GM12878 (cell line): ENCODE results near the gene SLCO4C1. TPM values are rescaled to one million over a fixed set of nuclear protein-coding genes. Genes with fewer than 3 reads are reported as not detected.

Experiments used
- ATAC-seq: fragments of 200-7000 bp; cut with Tn5 transposase; 3 replicates; pipeline ENCODE4 v1.9.1; 2020; ENCODE audit warnings: mild to moderate bottlenecking, moderate library complexity
- BruUV-seq: library from RNA; stranded (reverse); fragments of 400-500 nt; replicated peaks from 2 replicates; lab custom pipeline; 2021; lab: Mats Ljungman, UMichigan
- CTCF ChIA-PET: fragments of 300-600 bp; sonication (Branson Sonifier 250); formaldehyde crosslinking; extraction: SDS; loops from one replicate; lab custom pipeline; 2021; ENCODE audit warnings: inconsistent platforms; lab: Yijun Ruan, JAX
- POLR2A ChIA-PET: fragments of 350-600 bp; formaldehyde crosslinking; extraction: SDS; loops from one replicate; lab custom pipeline; 2021; ENCODE audit warnings: inconsistent platforms; lab: Charles Lee
- RAD21 ChIA-PET: fragments of 300-600 bp; sonication (Branson Sonifier 250); formaldehyde crosslinking; loops from one replicate; lab custom pipeline; 2023; ENCODE audit warnings: antibody characterized with exemption; ENCODE audit not compliant: unreplicated experiment; lab: Charles Lee
- SMC1A ChIA-PET: fragments of 300-600 bp; sonication (Branson Sonifier 250); formaldehyde crosslinking; loops from one replicate; lab custom pipeline; 2023; ENCODE audit not compliant: unreplicated experiment, uncharacterized antibody; lab: Charles Lee
- DNase-seq: peaks from one replicate; pipeline ENCODE4 v3.0.0-alpha.2; 2011; ENCODE audit warnings: low read depth, low spot score
- FAIRE-seq: peaks from 3 replicates; lab custom pipeline; 2011; peaks lifted over from hg19 to GRCh38; lab: Jason Lieb, UNC
- H2AFZ ChIP-seq: 2 replicates; pipeline ENCODE4 v1.6.0; 2011; ENCODE audit warnings: low read depth, low read length, control low read depth; ENCODE audit not compliant: control insufficient read depth
- H3K27ac ChIP-seq: 2 replicates; pipeline ENCODE4 v1.5.1; 2011; ENCODE audit warnings: control low read depth; ENCODE audit not compliant: control insufficient read depth, insufficient read depth
- H3K27me3 ChIP-seq, 2 experiments: replicated peaks in 1 of 2; 2 replicates each; pipeline versions ENCODE4 v1.6.0 to v1.6.1; 2011; ENCODE audit warnings: low read length in 1 of 2; ENCODE audit not compliant: control insufficient read depth in 2 of 2, insufficient read depth in 2 of 2
- H3K36me3 ChIP-seq, 2 experiments: 2 replicates each; pipeline ENCODE4 v1.5.1; 2011; ENCODE audit warnings: low read length in 1 of 2; ENCODE audit not compliant: control insufficient read depth in 2 of 2, insufficient read depth in 2 of 2
- H3K4me1 ChIP-seq: 2 replicates; pipeline ENCODE4 v1.6.1; 2011; ENCODE audit warnings: mild to moderate bottlenecking, low read length, moderate library complexity, mixed read lengths; ENCODE audit not compliant: control insufficient read depth, insufficient read depth
- H3K4me2 ChIP-seq: 2 replicates; pipeline ENCODE4 v1.6.0; 2011; ENCODE audit warnings: control low read depth; ENCODE audit not compliant: control insufficient read depth, insufficient read depth
- H3K4me3 ChIP-seq: fragments of 200-600 bp; sonication (generic); 2 replicates; pipeline ENCODE4 v1.5.1; 2016
- H3K79me2 ChIP-seq: 2 replicates; pipeline ENCODE4 v1.6.0; 2011; ENCODE audit warnings: low read length; ENCODE audit not compliant: control insufficient read depth, insufficient read depth
- H3K9ac ChIP-seq: 2 replicates; pipeline ENCODE4 v1.8.0; 2011; ENCODE audit warnings: low read length, control low read depth, mixed read lengths; ENCODE audit not compliant: control insufficient read depth, insufficient read depth
- H3K9me3 ChIP-seq: replicated peaks from 3 replicates; pipeline ENCODE4 v1.5.1; 2011; ENCODE audit warnings: mild to moderate bottlenecking, low read length; ENCODE audit not compliant: control insufficient read depth, insufficient read depth
- H4K20me1 ChIP-seq: 2 replicates; pipeline ENCODE4 v1.6.0; 2011; ENCODE audit not compliant: control insufficient read depth, insufficient read depth
- GABPA ChIP-seq: IDR thresholded peaks from 2 replicates; pipeline ENCODE4 v1.6.1; 2014; ENCODE audit warnings: antibody characterized with exemption, low read depth, mild to moderate bottlenecking, inconsistent platforms
- KAT2A ChIP-seq: conservative IDR thresholded peaks from 2 replicates; pipeline ENCODE4 v1.6.1; 2011; ENCODE audit warnings: low read depth, low read length; ENCODE audit not compliant: control insufficient read depth
- MEF2A ChIP-seq: IDR thresholded peaks from 2 replicates; pipeline ENCODE4 v1.6.1; 2011; ENCODE audit warnings: low read depth, mild to moderate bottlenecking, low read length, moderate library complexity; ENCODE audit not compliant: insufficient read depth
- POLR2AphosphoS2 ChIP-seq: IDR thresholded peaks from 2 replicates; pipeline ENCODE4 v1.6.1; 2011; ENCODE audit warnings: low read depth, mild to moderate bottlenecking, low read length, improper control_type of control experiment, moderate library complexity
- RELA ChIP-seq: fragments of 450-650 bp; IDR thresholded peaks from 2 replicates; pipeline ENCODE4 v1.8.0; 2014; ENCODE audit warnings: borderline replicate concordance; ENCODE audit not compliant: partially characterized antibody
- SMC3 ChIP-seq: IDR thresholded peaks from 2 replicates; pipeline ENCODE4 v1.6.1; 2011; ENCODE audit warnings: low read length, improper control_type of control experiment, borderline replicate concordance
- SP1 ChIP-seq: IDR thresholded peaks from one replicate; pipeline ENCODE4 v1.6.1; 2011; ENCODE audit warnings: low read depth, low read length
- WGBS: methylation state at CpG from one replicate; pipeline ENCODE4 v1.1.6; 2016; ENCODE audit warnings: low lambda C conversion rate; ENCODE audit not compliant: insufficient replicate concordance, insufficient coverage; ENCODE audit errors: missing lambda C conversion rate; 5-methylcytosine and 5-hydroxymethylcytosine counted together
- in situ Hi-C: fragments of 300-500 bp; cut with MboI; formaldehyde crosslinking; loops from 9 replicates; pipeline ENCODE4 v1.14.3; 2018; ENCODE audit warnings: mixed read lengths
- intact Hi-C: fragments of 100-400 bp; cut with micrococcal nuclease; formaldehyde crosslinking; loops from one replicate; pipeline ENCODE4 v1.14.2; 2022; ENCODE audit not compliant: unreplicated experiment
- polyA plus RNA-seq, 11 experiments: library from polyadenylated mRNA; depleted of rRNA in 4 of 11; unstranded in 6 of 11; stranded (reverse) in 5 of 11; fragments of >200 nt; fragmentation: Nextera tagmentation in 4 of 11; fragmentation: Illumina TruSeq in 1 of 11; extraction: Ambion mirVana in 4 of 11; extraction: Trizol in 1 of 11; gene quantifications; 1 replicate in 1 of 11; 2 replicates in 10 of 11; pipeline versions ENCODE4 v1.2.1 to v1.2.3, GENCODE V29; 2011 to 2016; ENCODE audit warnings: inconsistent platforms in 2 of 11, missing spikeins in 2 of 11, low read depth in 1 of 11
- total RNA-seq, 4 experiments: library from RNA; depleted of rRNA in 3 of 4; stranded (reverse); fragments of >200 nt in 3 of 4; fragmentation: Illumina TruSeq in 1 of 4; extraction: Trizol in 1 of 4; gene quantifications; 2 replicates each; pipeline versions ENCODE4 v1.2.1 to v1.2.3, GENCODE V29; 2013 to 2021
- TF ChIP-seq, protein P1 (sequence below): fragments of 450-650 bp; IDR thresholded peaks from 2 replicates; pipeline ENCODE4 v1.6.1; 2017; ENCODE audit warnings: low read depth, mild to moderate bottlenecking, moderate library complexity

SLCO4C1 gene
- total and polyA plus RNA-seq, 10 of the 15 experiments (the other 5 are each of a cell fraction or from before 2014, with no cell fraction given), result 0.12 to 3.9 (median 0.83) TPM

DNA sequence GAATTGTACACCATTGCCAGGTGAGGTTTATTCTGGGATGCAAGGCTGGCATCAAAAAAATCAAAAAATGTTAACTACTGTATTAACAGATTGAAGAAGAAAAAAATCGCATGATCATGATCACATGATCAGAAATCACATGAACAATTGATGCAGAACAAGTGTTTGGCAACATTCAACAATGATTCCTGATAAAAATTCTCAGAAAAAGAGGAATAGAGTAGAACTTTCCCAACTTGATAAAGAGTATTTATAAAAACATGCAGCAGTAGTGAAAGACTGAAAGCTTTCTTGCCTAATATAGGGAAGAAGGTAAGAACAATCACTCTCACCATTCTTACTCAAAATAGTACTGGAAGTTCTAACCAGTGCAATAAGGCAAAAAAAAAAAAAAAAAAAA is 16.4 kb downstream of the SLCO4C1 start:
- Histone ChIP-seq H3K27me3 (no peaks in the 10 kb centered on the region), H3K4me2 (no peak overlapping the region), H3K9ac (no peak overlapping the region), H4K20me1 (no peaks in the 10 kb centered on the region), H3K79me2 (no peaks in the 10 kb centered on the region), H2AFZ (no peak overlapping the region), H3K27ac (no peak overlapping the region), H3K4me3 (no peak overlapping the region), H3K9me3 (no peaks in the 10 kb centered on the region), H3K36me3 (no peaks in the 10 kb centered on the region), H3K4me1 (no peaks in the 10 kb centered on the region)
- ChIA-PET SMC1A (no interaction called here), CTCF (no interaction called here), RAD21 (no interaction called here), POLR2A (no interaction called here)
- FAIRE-seq (no peak), ATAC-seq (no peak), DNase-seq (no peak)
- WGBS, result 0% methylated on average over 1 of the region's 1 CpG
- no TSS peak for BruUV-seq
- intact Hi-C loops, result no loop called here
- TF ChIP-seq MEF2A (no peak), KAT2A (no peak), RELA (no peak), GABPA (no peak), SMC3 (no peak), SP1 (no peak), POLR2AphosphoS2 (no peak)
- TF ChIP-seq, protein P1, sequence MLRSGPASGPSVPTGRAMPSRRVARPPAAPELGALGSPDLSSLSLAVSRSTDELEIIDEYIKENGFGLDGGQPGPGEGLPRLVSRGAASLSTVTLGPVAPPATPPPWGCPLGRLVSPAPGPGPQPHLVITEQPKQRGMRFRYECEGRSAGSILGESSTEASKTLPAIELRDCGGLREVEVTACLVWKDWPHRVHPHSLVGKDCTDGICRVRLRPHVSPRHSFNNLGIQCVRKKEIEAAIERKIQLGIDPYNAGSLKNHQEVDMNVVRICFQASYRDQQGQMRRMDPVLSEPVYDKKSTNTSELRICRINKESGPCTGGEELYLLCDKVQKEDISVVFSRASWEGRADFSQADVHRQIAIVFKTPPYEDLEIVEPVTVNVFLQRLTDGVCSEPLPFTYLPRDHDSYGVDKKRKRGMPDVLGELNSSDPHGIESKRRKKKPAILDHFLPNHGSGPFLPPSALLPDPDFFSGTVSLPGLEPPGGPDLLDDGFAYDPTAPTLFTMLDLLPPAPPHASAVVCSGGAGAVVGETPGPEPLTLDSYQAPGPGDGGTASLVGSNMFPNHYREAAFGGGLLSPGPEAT, result no peak
- in situ Hi-C loops, result no loop called here
